NCI-H82 (cell line): ENCODE data around the gene RNF114.
A peak's percentile ranks its signal among the peaks of the same experiment; 100 is the strongest.
"Not testable (repeated sequence)": the region's sequence is repeated elsewhere in the genome, so short reads cannot be mapped to it uniquely, and the experiment has no call there.

Experiments used
- DNase-seq: peaks from one replicate; lab custom pipeline; 2025; lab: John Stamatoyannopoulos, UW

RNF114 gene

GRCh38 chr20:49985617-49986016 lies 49.4 kb downstream of the RNF114 start:
- DNase-seq: peak; percentile 25

- DNase-seq: peak; percentile 57
These were observed 49.9 kb downstream of the RNF114 start for GRCh38 chr20:49986049-49986448.

GRCh38 chr20:49987015-49987867 lies 51.0 kb downstream of the RNF114 start:
- peak; percentile 93 for DNase-seq

- DNase-seq: no peak
These were observed 51.9 kb downstream of the RNF114 start for GRCh38 chr20:49987868-49988690.

GRCh38 chr20:49989234-49990065 lies 53.3 kb downstream of the RNF114 start:
- DNase-seq: no peak

GRCh38 chr20:49990271-49990720 lies 54.1 kb downstream of the RNF114 start:
- DNase-seq: peak; percentile 65

- no peak for DNase-seq
These were observed 57.1 kb downstream of the RNF114 start for GRCh38 chr20:49993301-49993751.

- no peak for DNase-seq
These were observed 59.4 kb downstream of the RNF114 start for GRCh38 chr20:49995586-49995985.

- DNase-seq: not testable (repeated sequence)
These were observed 62.4 kb downstream of the RNF114 start for GRCh38 chr20:49998478-49999188.

- no peak for DNase-seq
These were observed 63.1 kb downstream of the RNF114 start for GRCh38 chr20:49999329-49999728.

GRCh38 chr20:50000548-50001222 lies 64.5 kb downstream of the RNF114 start:
- DNase-seq: not testable (repeated sequence)

- DNase-seq: no peak
These were observed 65.7 kb downstream of the RNF114 start for GRCh38 chr20:50001784-50002311.

- DNase-seq: peak; percentile 81
These were observed 67.1 kb downstream of the RNF114 start for GRCh38 chr20:50003253-50003656.
